Measurements from ENCODE around the gene PTGES2. TPM values are rescaled to one million over a fixed set of nuclear protein-coding genes. Genes with fewer than 3 reads are reported as not detected.

Gene PTGES2
- 87.8 TPM for total RNA-seq

- no peak for DNase-seq (ENCODE audit: low spot score)
Observed at GRCh38 chr9:128127568-128127989, at the start of gene PTGES2. Gene PTGES2 (minus strand): TSS chr9:128127729. CDS start chr9:128127717, 12 bp downstream.

DNA sequence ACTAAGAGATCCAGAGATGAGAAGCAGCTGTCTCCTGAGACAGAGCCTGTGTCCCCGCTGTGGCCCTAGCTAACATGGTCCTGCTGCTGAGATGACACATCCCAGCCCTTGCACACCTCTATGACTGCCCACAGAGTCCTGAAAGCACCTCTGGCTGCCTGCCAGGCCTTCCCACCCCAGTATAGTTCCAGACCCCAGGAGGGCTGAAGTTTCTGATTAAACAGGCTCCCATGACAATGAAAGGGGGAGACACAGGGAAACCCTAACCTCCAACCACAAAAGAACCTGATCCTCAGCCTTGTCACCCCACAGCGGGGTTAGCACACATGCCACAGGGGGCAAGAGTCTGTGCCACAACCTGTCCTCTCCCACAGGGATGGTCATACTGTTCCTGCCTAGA is 48.2 kb upstream of the PTGES2 start:
- DNase-seq (ENCODE audit: low spot score), result no peak

- no peak for DNase-seq (ENCODE audit: low spot score)
Observed at GRCh38 chr9:128175102-128175563, 47.6 kb upstream of the PTGES2 start.

- DNase-seq (ENCODE audit: low spot score), result no peak
Observed at GRCh38 chr9:128174062-128174461, 46.5 kb upstream of the PTGES2 start.

DNA sequence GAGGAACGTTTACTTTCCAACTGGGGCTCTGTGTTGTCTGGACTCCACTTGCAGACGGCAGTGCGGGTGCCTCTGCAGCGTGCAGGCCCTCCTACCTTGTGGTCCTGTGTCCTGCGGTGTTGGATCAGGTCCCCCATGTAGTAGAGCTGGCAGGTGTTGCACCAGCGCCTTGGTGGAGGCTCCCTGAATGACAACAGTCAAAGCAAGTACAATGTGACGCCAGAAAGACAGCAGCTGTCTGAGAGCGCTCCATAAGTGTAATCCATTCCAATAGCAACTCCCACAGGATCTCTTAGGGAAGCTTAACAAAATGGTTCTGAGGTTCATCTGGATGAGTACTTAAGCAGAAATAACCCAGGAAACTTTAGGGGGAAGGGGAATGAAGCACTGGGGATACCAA is 42.4 kb upstream of the PTGES2 start:
- DNase-seq (ENCODE audit: low spot score), result no peak

DNA sequence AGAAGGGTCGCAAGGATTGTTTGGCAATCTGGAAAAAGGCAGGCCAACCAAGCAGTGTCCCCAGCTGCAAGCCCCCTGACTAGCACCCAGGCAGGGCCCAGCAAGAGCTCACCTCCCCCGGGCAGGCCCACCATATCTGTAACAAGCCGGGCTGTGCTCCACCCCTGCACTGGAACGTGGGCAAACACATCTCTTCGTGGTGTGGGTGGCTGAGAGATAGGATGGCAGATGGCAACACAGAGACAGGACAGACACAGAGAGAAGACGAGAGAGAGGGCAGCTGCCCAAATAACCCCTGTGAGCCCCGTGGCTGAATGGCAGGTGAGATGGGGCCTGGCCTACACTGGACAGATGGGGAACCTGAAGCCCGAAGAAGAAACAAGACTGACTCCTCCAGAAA is 42.0 kb upstream of the PTGES2 start:
- no peak for DNase-seq (ENCODE audit: low spot score)

DNA sequence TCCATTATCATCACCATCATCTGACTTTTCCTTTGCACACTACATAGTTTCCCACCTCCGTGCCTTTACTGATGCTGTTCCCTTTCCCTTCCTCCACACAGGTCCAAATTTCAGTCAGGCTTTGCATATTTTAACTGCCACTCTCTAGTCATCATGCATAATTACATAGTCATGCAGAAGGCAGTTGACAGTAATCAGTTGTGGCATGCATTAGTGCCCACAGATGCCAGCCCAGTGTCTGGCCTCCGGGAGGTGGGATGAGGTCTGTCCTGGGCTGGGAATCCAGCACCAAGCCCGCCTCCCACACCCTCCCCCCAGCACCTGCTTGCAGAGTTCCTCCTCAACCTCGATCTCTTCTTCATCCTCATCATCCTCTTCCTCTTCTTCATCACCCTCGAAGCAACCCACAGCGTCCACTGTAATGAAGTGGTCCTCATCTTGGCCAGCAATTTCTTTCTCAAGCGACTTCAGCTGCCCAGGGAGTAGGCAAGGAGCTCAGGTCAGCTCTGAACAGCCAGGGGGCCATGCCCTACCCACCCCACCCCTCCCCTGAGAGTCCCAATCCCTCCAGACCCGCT is 41.3 kb upstream of the PTGES2 start:
- no peak for DNase-seq (ENCODE audit: low spot score)

- DNase-seq (ENCODE audit: low spot score), result no peak
Observed at GRCh38 chr9:128167209-128167608, 39.7 kb upstream of the PTGES2 start.

GRCh38 chr9:128166169-128166568 is 38.6 kb upstream of the PTGES2 start:
- no peak for DNase-seq (ENCODE audit: low spot score)

- no peak for DNase-seq (ENCODE audit: low spot score)
Observed at GRCh38 chr9:128164307-128164885, 36.9 kb upstream of the PTGES2 start.

DNA sequence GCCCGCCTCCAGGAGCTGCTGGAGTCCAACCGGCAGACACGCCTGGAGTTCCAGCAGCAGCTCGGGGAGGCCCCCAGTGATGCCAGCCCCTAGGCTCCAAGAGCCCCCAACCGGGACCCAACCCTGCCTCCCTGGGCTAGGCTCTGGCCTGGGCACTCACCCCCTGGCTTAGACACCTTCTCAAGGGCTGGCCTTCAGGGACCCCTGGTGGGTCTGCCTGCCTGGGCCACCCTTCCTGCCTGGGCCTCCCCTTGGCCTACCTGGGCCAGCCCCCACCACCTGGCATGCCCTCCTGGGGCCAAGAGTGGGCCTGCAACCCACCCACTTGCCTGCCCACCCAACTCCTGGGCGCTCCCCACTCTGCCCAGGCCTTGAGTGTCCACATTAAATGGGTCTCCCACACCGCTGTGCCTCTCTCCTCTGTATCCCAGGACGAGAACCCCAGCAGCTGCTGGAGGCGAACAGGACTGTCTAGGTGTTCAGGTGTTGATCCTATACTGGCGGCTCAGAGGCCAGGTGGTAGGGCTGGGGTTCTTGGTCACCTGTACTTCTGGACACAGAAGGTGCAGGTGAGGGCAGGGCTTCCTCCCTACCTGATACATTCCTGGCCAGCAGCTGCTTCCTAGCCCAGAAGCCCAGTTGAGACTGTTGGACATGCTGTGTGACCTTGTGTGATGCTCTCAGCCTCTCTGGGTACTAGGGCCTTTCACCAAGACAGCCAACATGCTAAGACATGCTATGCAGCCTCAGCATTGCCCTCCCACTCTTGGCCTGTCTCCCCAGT is 36.2 kb upstream of the PTGES2 start:
- no peak for DNase-seq (ENCODE audit: low spot score)

- no peak for DNase-seq (ENCODE audit: low spot score)
Observed at GRCh38 chr9:128163027-128163515, 35.5 kb upstream of the PTGES2 start.

DNA sequence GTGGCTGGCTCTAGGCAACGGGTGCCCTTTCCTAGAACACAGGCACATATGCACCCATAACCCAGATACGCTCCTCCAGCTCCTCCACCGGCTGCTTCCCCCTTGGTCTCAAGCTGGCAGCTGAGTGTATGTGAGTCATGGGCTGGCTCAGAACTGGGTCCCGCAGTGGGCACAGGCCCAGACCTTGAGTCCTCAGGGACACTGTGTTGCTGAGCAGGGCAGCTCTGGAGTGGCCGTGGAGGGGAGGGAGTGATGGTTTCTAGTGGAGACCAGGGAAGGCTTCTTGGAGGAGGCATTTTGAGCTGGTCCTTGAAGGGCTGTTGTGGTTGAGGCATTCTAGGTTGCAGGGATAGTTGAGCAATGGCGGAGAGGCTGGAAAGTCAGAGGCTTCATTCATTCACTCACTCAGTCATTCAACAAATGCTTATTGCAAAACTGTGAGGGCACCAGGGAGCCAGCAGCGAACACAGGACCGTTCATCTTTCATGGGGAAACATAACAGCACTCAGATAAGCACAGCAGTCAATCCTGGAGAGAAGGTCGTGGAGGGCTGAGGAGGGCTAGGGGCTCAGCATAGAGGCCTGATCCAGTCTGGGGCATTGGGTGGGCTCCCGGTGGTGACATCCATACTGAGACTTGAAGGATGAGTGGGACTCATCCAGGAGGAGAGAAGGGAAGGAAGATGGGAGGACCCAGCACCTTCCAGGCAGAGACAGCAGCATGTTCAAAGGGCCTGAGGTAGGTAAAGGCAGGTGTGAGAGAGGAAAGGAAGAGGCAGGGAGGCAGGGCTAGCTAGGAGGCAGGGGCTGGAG is 34.9 kb upstream of the PTGES2 start:
- DNase-seq (ENCODE audit: low spot score), result no peak

DNA sequence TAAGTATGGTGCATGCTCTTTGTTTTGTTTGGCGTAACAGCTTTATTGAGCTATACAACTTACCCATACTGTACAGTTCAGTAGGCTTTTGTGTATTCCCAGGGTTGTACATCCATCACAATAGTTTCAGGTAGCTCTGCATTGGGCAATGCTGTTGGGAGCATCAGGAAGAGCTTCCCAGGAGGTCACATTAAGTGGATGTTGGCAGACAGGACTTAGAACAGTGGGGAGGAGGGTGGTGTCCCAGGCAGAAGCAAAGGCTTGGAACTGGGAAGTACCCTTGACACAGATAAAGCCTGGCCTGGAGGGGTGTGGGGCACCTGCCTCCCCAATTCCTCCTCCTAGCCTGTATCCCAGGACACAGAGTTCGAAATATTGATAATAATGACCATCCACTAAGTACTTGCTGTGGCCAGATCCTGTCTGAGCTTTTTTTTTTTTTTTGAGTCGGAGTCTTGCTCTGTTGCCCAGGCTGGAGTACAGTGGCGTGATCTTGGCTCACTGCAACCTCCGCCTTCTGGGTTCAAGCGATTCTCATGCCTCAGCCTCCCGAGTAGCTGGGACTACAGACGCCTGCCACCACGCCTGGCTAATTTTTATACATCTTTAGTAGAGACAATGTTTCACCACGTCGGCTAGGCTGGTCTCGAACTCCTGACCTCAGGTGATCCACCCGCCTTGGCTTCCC is 33.8 kb upstream of the PTGES2 start:
- DNase-seq (ENCODE audit: low spot score), result no peak

DNA sequence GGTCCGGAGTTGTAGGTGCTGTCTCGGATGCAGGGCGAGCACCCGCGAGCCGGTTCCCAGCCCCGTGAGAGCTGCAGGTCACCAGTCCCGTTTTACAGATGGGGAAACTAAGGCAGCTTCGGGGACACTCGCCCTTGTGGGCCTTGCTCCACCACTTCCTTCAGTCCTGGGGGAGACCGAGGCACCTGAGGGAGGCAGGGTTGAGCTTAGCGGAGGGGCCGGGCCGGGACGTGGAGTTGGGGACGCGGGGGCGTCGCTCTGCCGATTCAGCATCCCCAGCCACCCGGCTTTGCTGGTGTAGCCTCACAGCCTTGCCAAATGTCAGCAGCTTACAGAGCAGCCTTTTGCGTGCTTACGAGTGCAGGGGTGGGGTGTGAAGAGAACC is 33.1 kb upstream of the PTGES2 start:
- no peak for DNase-seq (ENCODE audit: low spot score)

- DNase-seq (ENCODE audit: low spot score), result peak; percentile 96
Observed at GRCh38 chr9:128159784-128160602, 32.5 kb upstream of the PTGES2 start, which contains the start of gene BBLN. Gene BBLN (plus strand): TSS chr9:128160265. CDS start chr9:128160408, 143 bp downstream.

DNA sequence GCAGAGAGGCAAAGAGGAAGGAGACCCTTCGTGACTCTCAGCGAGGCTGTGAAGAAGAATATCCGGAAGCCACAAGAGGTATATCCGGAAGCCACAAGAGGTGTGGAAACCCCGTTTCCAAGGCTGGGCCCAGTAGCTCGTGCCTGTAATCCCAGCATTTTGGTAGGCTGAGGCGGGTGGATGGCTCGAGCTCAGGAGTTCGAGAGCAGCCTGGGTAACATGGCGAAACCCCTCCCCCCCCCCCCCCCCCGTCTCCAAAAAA is 31.9 kb upstream of the PTGES2 start:
- DNase-seq (ENCODE audit: low spot score), result no peak

DNA sequence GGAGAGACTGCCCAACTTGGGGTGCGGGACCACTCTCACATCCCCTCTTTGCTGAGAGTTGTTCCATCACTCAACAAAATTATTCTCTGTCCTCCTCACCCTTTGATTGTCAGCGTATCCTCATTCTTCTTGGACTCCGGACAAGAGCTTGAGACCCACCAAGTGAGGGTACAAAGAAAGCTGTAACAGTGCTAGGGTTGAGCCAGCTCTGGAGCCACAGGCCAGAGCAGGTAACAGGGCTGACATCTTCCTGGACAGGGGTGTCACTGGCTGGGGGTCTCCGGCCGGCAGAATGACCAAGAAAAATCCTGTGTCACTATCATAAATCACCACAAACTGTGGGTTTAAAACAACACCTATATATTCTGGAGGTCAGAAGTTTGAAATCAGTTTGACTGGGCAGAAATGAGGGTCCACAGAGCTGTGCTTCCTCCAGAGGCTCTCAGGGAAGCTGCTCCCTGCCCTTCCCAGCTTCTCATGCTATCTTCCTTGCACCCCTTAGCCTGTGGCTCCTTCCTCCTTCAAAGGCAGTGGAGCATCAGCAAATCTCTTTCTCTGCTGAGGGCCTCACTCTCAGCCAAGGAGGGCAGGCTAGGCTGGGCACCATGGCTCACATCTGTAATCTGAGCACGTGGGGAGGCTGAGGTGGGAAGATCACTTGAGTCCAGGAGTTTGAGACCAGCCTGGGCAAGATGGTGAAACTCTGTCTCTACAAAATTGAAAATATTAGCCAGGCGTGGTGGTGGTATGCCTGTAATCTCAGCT is 28.4 kb upstream of the PTGES2 start:
- DNase-seq (ENCODE audit: low spot score), result no peak

GRCh38 chr9:128153947-128154695 is 26.6 kb upstream of the PTGES2 start:
- no peak for DNase-seq (ENCODE audit: low spot score)
